Embryonic facial prominence (tissue), 1 donor: Measurements from ENCODE around the gene FUBP1.
"Not testable (repeated sequence)": the region's sequence is repeated elsewhere in the genome, so short reads cannot be mapped to it uniquely, and the experiment has no call there.

Source experiments
- DNase-seq: peaks from one replicate; pipeline ENCODE4 v3.0.0-alpha.2; 2016; ENCODE audit errors: extremely low spot score

Gene FUBP1

GRCh38 chr1:77987919-77988318 lies 9.0 kb upstream of the FUBP1 start:
- DNase-seq = no peak

GRCh38 chr1:77986810-77987209 lies 7.9 kb upstream of the FUBP1 start:
- no peak for DNase-seq

GRCh38 chr1:77984629-77985028 lies 5.8 kb upstream of the FUBP1 start:
- no peak for DNase-seq

- no peak for DNase-seq
Observed at GRCh38 chr1:77983997-77984355, 5.1 kb upstream of the FUBP1 start.

GRCh38 chr1:77983352-77983996 lies 4.6 kb upstream of the FUBP1 start:
- not testable (repeated sequence) for DNase-seq

- DNase-seq = peak; percentile 92
Observed at GRCh38 chr1:77978293-77978968, 441 bp downstream of the FUBP1 start.

- DNase-seq = no peak
Observed at GRCh38 chr1:77977989-77978292, 931 bp downstream of the FUBP1 start.

- DNase-seq = no peak
Observed at GRCh38 chr1:77976433-77977076, 2.3 kb downstream of the FUBP1 start.

GRCh38 chr1:77975907-77976306 lies 3.0 kb downstream of the FUBP1 start:
- DNase-seq = no peak

GRCh38 chr1:77975386-77975785 lies 3.5 kb downstream of the FUBP1 start:
- no peak for DNase-seq

GRCh38 chr1:77972080-77972479 lies 6.8 kb downstream of the FUBP1 start:
- no peak for DNase-seq

GRCh38 chr1:77970192-77970591 lies 8.7 kb downstream of the FUBP1 start:
- DNase-seq = no peak

GRCh38 chr1:77966291-77966690 lies 12.6 kb downstream of the FUBP1 start:
- no peak for DNase-seq

- no peak for DNase-seq
Observed at GRCh38 chr1:77961392-77961791, 17.5 kb downstream of the FUBP1 start.

GRCh38 chr1:77958850-77959249 lies 20.0 kb downstream of the FUBP1 start:
- DNase-seq = no peak

- DNase-seq = no peak
Observed at GRCh38 chr1:77958391-77958790, 20.5 kb downstream of the FUBP1 start.

GRCh38 chr1:77956464-77956863 lies 22.4 kb downstream of the FUBP1 start:
- no peak for DNase-seq

- no peak for DNase-seq
Observed at GRCh38 chr1:77955709-77956108, 23.2 kb downstream of the FUBP1 start.

- no peak for DNase-seq
Observed at GRCh38 chr1:77954521-77954920, 24.4 kb downstream of the FUBP1 start.

GRCh38 chr1:77953907-77954306 lies 25.0 kb downstream of the FUBP1 start:
- no peak for DNase-seq

- no peak for DNase-seq
Observed at GRCh38 chr1:77951328-77951727, 27.5 kb downstream of the FUBP1 start.

GRCh38 chr1:77950873-77951272 lies 28.0 kb downstream of the FUBP1 start:
- DNase-seq = no peak

GRCh38 chr1:77948841-77949424 lies 29.9 kb downstream of the FUBP1 start:
- no peak for DNase-seq
